ENCODE data around the gene KLKB1.

DNA sequence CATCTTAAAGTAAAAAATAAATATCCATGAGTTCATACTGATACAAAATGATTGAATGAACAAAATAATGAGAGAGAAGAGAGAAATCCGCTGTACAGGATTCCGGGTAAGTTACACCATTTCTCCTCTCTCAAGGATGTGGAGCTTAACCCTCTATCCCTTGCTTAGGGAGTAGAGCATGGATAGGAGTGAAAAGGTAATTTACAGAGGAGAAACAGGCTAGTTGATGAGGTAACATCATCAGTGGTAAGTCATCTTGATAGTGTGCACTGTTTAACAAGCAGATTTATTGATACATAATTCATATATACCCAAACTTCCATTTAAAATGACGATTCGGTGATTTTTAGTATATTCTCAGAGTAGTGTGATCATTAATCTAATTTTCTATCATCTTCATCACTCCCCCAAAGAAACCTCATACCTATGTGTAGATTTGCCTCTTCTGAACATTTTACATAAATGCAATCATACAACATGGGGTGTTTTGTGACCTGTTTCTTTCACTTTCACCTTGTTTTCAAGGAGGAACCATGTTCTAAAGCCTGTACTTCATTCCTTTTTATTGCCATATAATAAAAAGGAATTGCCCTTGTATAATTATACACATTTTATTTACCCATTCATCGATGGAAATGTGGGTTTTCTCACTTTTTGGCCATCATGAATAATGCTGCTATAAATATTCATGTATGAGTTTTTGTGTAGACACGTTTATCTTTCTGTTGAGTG is 73.5 kb downstream of the KLKB1 start:
- no peak for TF ChIP-seq ZNF8 (CRISPR knock-in tag; IDR thresholded peaks at IDR 0.05)
- TF ChIP-seq ZFP3 (CRISPR knock-in tag; IDR thresholded peaks at IDR 0.05), result no peak
- TF ChIP-seq OSR1 (CRISPR knock-in tag; IDR thresholded peaks at IDR 0.05), result no peak
- no peak for TF ChIP-seq SNAI2 (CRISPR knock-in tag; IDR thresholded peaks at IDR 0.05)
- no peak for TF ChIP-seq ESRRG (CRISPR knock-in tag; IDR thresholded peaks at IDR 0.05)
- TF ChIP-seq ZFP30 (CRISPR knock-in tag; IDR thresholded peaks at IDR 0.05), result no peak
- TF ChIP-seq, protein P1, sequence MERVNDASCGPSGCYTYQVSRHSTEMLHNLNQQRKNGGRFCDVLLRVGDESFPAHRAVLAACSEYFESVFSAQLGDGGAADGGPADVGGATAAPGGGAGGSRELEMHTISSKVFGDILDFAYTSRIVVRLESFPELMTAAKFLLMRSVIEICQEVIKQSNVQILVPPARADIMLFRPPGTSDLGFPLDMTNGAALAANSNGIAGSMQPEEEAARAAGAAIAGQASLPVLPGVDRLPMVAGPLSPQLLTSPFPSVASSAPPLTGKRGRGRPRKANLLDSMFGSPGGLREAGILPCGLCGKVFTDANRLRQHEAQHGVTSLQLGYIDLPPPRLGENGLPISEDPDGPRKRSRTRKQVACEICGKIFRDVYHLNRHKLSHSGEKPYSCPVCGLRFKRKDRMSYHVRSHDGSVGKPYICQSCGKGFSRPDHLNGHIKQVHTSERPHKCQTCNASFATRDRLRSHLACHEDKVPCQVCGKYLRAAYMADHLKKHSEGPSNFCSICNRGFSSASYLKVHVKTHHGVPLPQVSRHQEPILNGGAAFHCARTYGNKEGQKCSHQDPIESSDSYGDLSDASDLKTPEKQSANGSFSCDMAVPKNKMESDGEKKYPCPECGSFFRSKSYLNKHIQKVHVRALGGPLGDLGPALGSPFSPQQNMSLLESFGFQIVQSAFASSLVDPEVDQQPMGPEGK (CRISPR knock-in tag; IDR thresholded peaks at IDR 0.05; ENCODE audit: borderline replicate concordance), result no peak
- no peak for TF ChIP-seq ARNTL (CRISPR knock-in tag; IDR thresholded peaks at IDR 0.05; ENCODE audit: borderline replicate concordance, low read depth)
- TF ChIP-seq TCF4 (CRISPR knock-in tag; IDR thresholded peaks at IDR 0.05; ENCODE audit: borderline replicate concordance), result no peak
- no peak for TF ChIP-seq RARB (CRISPR knock-in tag; IDR thresholded peaks at IDR 0.05)
- TF ChIP-seq TOX (CRISPR knock-in tag; IDR thresholded peaks at IDR 0.05; ENCODE audit: borderline replicate concordance), result no peak
- no peak for TF ChIP-seq BACH2 (CRISPR knock-in tag; IDR thresholded peaks at IDR 0.05; ENCODE audit: borderline replicate concordance)
- no peak for TF ChIP-seq PPARA (CRISPR knock-in tag; IDR thresholded peaks at IDR 0.05; ENCODE audit: borderline replicate concordance)
